AG04450 (cell line): Measurements from ENCODE around the gene SEMA3G. TPM values are rescaled to one million over a fixed set of nuclear protein-coding genes. Genes with fewer than 3 reads are reported as not detected.

ENCODE experiments used
- CTCF ChIA-PET: fragments of 300-600, 350-600 bp; formaldehyde crosslinking; extraction: SDS; loops from one replicate; lab custom pipeline; 2022; ENCODE audit warnings: antibody characterized with exemption, inconsistent platforms; lab: Charles Lee
- POLR2A ChIA-PET: fragments of 350-600 bp; formaldehyde crosslinking; extraction: SDS; loops from one replicate; lab custom pipeline; 2021; ENCODE audit warnings: antibody characterized with exemption, inconsistent platforms; lab: Yijun Ruan, JAX
- DNase-seq: peaks from one replicate; pipeline ENCODE4 v3.0.0-alpha.2; 2011; ENCODE audit warnings: low read depth, low spot score
- H3K27ac ChIP-seq: one replicate; pipeline ENCODE4 v1.5.1; 2012; ENCODE audit warnings: low read depth, low read length, control low read depth
- H3K27me3 ChIP-seq: one replicate; pipeline ENCODE4 v1.6.0; 2012; ENCODE audit warnings: low read length; ENCODE audit not compliant: control insufficient read depth, insufficient read depth
- H3K4me3 ChIP-seq: 2 replicates; pipeline ENCODE4 v1.5.1; 2011; ENCODE audit warnings: mild to moderate bottlenecking, low read depth, low read length, control low read depth
- H3K9me3 ChIP-seq: 2 replicates; pipeline ENCODE4 v1.5.1; 2012; ENCODE audit warnings: low read length; ENCODE audit not compliant: control insufficient read depth, insufficient read depth
- CTCF ChIP-seq: IDR thresholded peaks from 2 replicates; pipeline ENCODE4 v1.5.1; 2011; ENCODE audit warnings: low read depth, low read length, control low read depth, inconsistent platforms
- polyA minus RNA-seq: library from RNA; depleted of rRNA, polyadenylated mRNA; stranded (reverse); fragments of >200 nt; gene quantifications from 2 replicates; pipeline ENCODE4 v1.2.3, GENCODE V29; 2011; rRNA and poly(A)+ RNA removed
- polyA plus RNA-seq: library from polyadenylated mRNA; depleted of rRNA; stranded (reverse); fragments of >200 nt; gene quantifications from 2 replicates; pipeline ENCODE4 v1.2.3, GENCODE V29; 2011; rRNA removed

The SEMA3G gene
- 0.02 TPM in 1 of 2 replicates, not detected in the other for polyA plus RNA-seq
- 0.28 TPM in 1 of 2 replicates, not detected in the other for polyA minus RNA-seq

GRCh38 chr3:52444860-52445793, at the start of gene SEMA3G:
TSS of gene SEMA3G (minus strand) at chr3:52445103. CDS start at chr3:52445027, 76 bp downstream.
- no peak within 1 kb of the TSS for H3K27ac ChIP-seq
- ChIA-PET POLR2A (no interaction called here), CTCF (interaction anchor here (0.9 to 11.7 kb wide), 4 partner anchors 16 to 224 kb away, joined by 3 to 359 read pairs (median 6); no protein-coding TSS in a partner anchor)
- DNase-seq: no peak
- no peaks in the 10 kb centered on the region for H3K27me3 ChIP-seq
- H3K9me3 ChIP-seq: no peaks in the 10 kb centered on the region
- no peak within 1 kb of the TSS for H3K4me3 ChIP-seq
- peak; percentile 51 for TF ChIP-seq CTCF

- POLR2A ChIA-PET: interaction anchor here (1.0 kb wide), 1 partner anchor 42 kb away, joined by 3 read pairs; the partner anchor contains the start of gene UQCC5
- Histone ChIP-seq H3K27me3 (no peaks in the 10 kb centered on the region), H3K27ac (no peak overlapping the region), H3K9me3 (no peaks in the 10 kb centered on the region), H3K4me3 (no peak overlapping the region)
- TF ChIP-seq CTCF: no peak
- no peak for DNase-seq
- CTCF ChIA-PET: no interaction called here
Observed at GRCh38 chr3:52494445-52494844, 49.5 kb upstream of the SEMA3G start.

GRCh38 chr3:52493232-52494017, 48.5 kb upstream of the SEMA3G start:
- H3K9me3 ChIP-seq: no peaks in the 10 kb centered on the region

GRCh38 chr3:52492059-52492458, 47.2 kb upstream of the SEMA3G start:
- CTCF ChIA-PET: no interaction called here

More at GRCh38 chr3:52493232-52494017, 48.5 kb upstream of the SEMA3G start:
- DNase-seq: no peak
- H3K27ac ChIP-seq: no peak overlapping the region
- no peak overlapping the region for H3K4me3 ChIP-seq
- CTCF ChIA-PET: no interaction called here
- TF ChIP-seq CTCF: no peak
- H3K27me3 ChIP-seq: no peaks in the 10 kb centered on the region
- POLR2A ChIA-PET: no interaction called here

More at GRCh38 chr3:52492059-52492458, 47.2 kb upstream of the SEMA3G start:
- no peaks in the 10 kb centered on the region for H3K9me3 ChIP-seq
- H3K27me3 ChIP-seq: no peaks in the 10 kb centered on the region
- no peak for DNase-seq
- no peak overlapping the region for H3K27ac ChIP-seq
- H3K4me3 ChIP-seq: no peak overlapping the region
- POLR2A ChIA-PET: no interaction called here
- TF ChIP-seq CTCF: no peak
